HCT116 (cell line): ENCODE data around the gene RASGRF2. TPM values are rescaled to one million over a fixed set of nuclear protein-coding genes. Genes with fewer than 3 reads are reported as not detected.

Experiments used
- ATAC-seq: fragments of 200-7000 bp; cut with Tn5 transposase; 2 replicates; pipeline ENCODE4 v1.9.1; 2020; ENCODE audit warnings: mild to moderate bottlenecking, moderate library complexity
- BruUV-seq: library from RNA; stranded (reverse); fragments of 400-500 nt; replicated peaks from 2 replicates; lab custom pipeline; 2021; lab: Mats Ljungman, UMichigan
- CTCF ChIA-PET: fragments of 300-600 bp; sonication (Branson Sonifier 250); formaldehyde crosslinking; loops from one replicate; lab custom pipeline; 2021; ENCODE audit warnings: antibody characterized with exemption; lab: Charles Lee
- POLR2A ChIA-PET: fragments of 300-600, 350-600 bp; sonication (Branson Sonifier 250); formaldehyde crosslinking; loops from one replicate; lab custom pipeline; 2021; ENCODE audit warnings: antibody characterized with exemption; lab: Charles Lee
- RAD21 ChIA-PET, 2 experiments: fragments of 300-600 bp; sonication (Branson Sonifier 250); formaldehyde crosslinking; loops; one replicate each; lab custom pipeline; 2023; ENCODE audit warnings: low total read pairs in 2 of 2; ENCODE audit not compliant: uncharacterized antibody in 2 of 2, unreplicated experiment in 2 of 2, low non-redundant PET in 1 of 2; lab: Charles Lee
- DNase-seq: peaks from one replicate; pipeline ENCODE4 v3.0.0-alpha.2; 2010; ENCODE audit warnings: low read depth, low spot score
- H2AFZ ChIP-seq: fragments of 200-600 bp; shearing (Covaris generic), sonication (generic); 2 replicates; pipeline ENCODE4 v1.6.1; 2017; ENCODE audit warnings: low read depth, mixed run types, mixed read lengths, antibody characterized with exemption, low read length; ENCODE audit not compliant: poor library complexity, severe bottlenecking
- H3K27ac ChIP-seq: 2 replicates; pipeline ENCODE4 v1.5.1; 2012; ENCODE audit warnings: low read depth, low read length
- H3K27me3 ChIP-seq: fragments of 200-600 bp; sonication (generic); 2 replicates; pipeline ENCODE4 v1.6.1; 2016; ENCODE audit warnings: mixed run types, low read length, mixed read lengths; ENCODE audit not compliant: insufficient read depth
- H3K36me3 ChIP-seq, 2 experiments: fragments of 200-500 bp in 1 of 2; fragments of 200-600 bp in 1 of 2; sonication (Bioruptor generic) in 1 of 2; sonication (generic) in 1 of 2; 2 replicates each; pipeline versions ENCODE4 v1.5.1 to v1.6.1; 2014 to 2016; ENCODE audit warnings: low read length in 2 of 2, inconsistent platforms in 1 of 2, mixed read lengths in 1 of 2, mixed run types in 1 of 2; ENCODE audit not compliant: insufficient read depth in 2 of 2, control insufficient read depth in 1 of 2
- H3K4me1 ChIP-seq, 2 experiments: fragments of 200-600 bp in 1 of 2; sonication (generic) in 1 of 2; 2 replicates each; pipeline versions ENCODE4 v1.5.1 to v1.6.1; 2012 to 2017; ENCODE audit warnings: low read length in 2 of 2, inconsistent platforms in 1 of 2, mild to moderate bottlenecking in 1 of 2, mixed read lengths in 1 of 2, mixed run types in 1 of 2, moderate library complexity in 1 of 2; ENCODE audit not compliant: insufficient read depth in 2 of 2, control insufficient read depth in 1 of 2
- H3K4me2 ChIP-seq: fragments of 200-600 bp; sonication (generic); 2 replicates; pipeline ENCODE4 v1.6.1; 2017; ENCODE audit warnings: mixed run types, low read length, mixed read lengths
- H3K4me3 ChIP-seq, 2 experiments: fragments of 200-600 bp in 1 of 2; sonication (generic) in 1 of 2; replicated peaks in 1 of 2; 2 replicates each; pipeline ENCODE4 v1.5.1; 2011 to 2016; ENCODE audit warnings: low read length in 2 of 2, control low read depth in 1 of 2, low read depth in 1 of 2, mild to moderate bottlenecking in 1 of 2, mixed read lengths in 1 of 2, mixed run types in 1 of 2
- H3K79me2 ChIP-seq: fragments of 200-600 bp; sonication (generic); 2 replicates; pipeline ENCODE4 v1.6.1; 2017; ENCODE audit warnings: mild to moderate bottlenecking, mixed run types, low read length, moderate library complexity, mixed read lengths; ENCODE audit not compliant: insufficient read depth
- H3K9ac ChIP-seq: fragments of 200-600 bp; sonication (generic); 2 replicates; pipeline ENCODE4 v1.6.1; 2016; ENCODE audit warnings: low read length, mixed read lengths
- H3K9me2 ChIP-seq: fragments of 200-600 bp; sonication (generic), shearing (Covaris generic); 2 replicates; pipeline ENCODE4 v1.6.1; 2017; ENCODE audit warnings: mixed run types, mild to moderate bottlenecking, moderate library complexity; ENCODE audit not compliant: insufficient read depth
- H3K9me3 ChIP-seq, 2 experiments: fragments of 200-500 bp in 1 of 2; fragments of 200-600 bp in 1 of 2; sonication (Bioruptor generic) in 1 of 2; sonication (generic) in 1 of 2; 2 replicates each; pipeline ENCODE4 v1.6.1; 2014 to 2017; ENCODE audit warnings: low read length in 2 of 2, mixed read lengths in 2 of 2, inconsistent platforms in 1 of 2, low read depth in 1 of 2, mild to moderate bottlenecking in 1 of 2, mixed run types in 1 of 2, moderate library complexity in 1 of 2; ENCODE audit not compliant: control insufficient read depth in 1 of 2, insufficient read depth in 1 of 2
- H4K20me1 ChIP-seq: fragments of 200-600 bp; sonication (generic), shearing (Covaris generic); 2 replicates; pipeline ENCODE4 v1.6.1; 2017; ENCODE audit warnings: mixed run types, mild to moderate bottlenecking, moderate library complexity; ENCODE audit not compliant: insufficient read depth
- CBX3 ChIP-seq: IDR thresholded peaks from 2 replicates; pipeline ENCODE4 v1.6.1; 2012; ENCODE audit warnings: low read depth
- EGR1 ChIP-seq: IDR thresholded peaks from 2 replicates; pipeline ENCODE4 v1.6.1; 2012; ENCODE audit warnings: low read depth
- EZH2phosphoT487 ChIP-seq: fragments of 200-600 bp; IDR thresholded peaks from 2 replicates; pipeline ENCODE4 v1.6.1; 2018; ENCODE audit warnings: antibody characterized with exemption, borderline replicate concordance
- FOSL1 ChIP-seq: IDR thresholded peaks from 2 replicates; pipeline ENCODE4 v1.6.1; 2012; ENCODE audit warnings: low read depth
- MAX ChIP-seq: IDR thresholded peaks from 2 replicates; pipeline ENCODE4 v1.6.1; 2012
- POLR2A ChIP-seq: IDR thresholded peaks from 2 replicates; pipeline ENCODE4 v1.7.0; 2011; ENCODE audit warnings: borderline replicate concordance; ENCODE audit not compliant: insufficient read depth, insufficient read length; ENCODE audit errors: extremely low read depth
- REST ChIP-seq: IDR thresholded peaks from 2 replicates; pipeline ENCODE4 v1.6.1; 2012; ENCODE audit warnings: low read depth
- TCF7L2 ChIP-seq: IDR thresholded peaks from 2 replicates; pipeline ENCODE4 v1.7.0; 2011; ENCODE audit warnings: borderline replicate concordance, inconsistent platforms; ENCODE audit not compliant: insufficient read depth, insufficient read length; ENCODE audit errors: extremely low read depth
- ZNF274 ChIP-seq: fragments of 200-500 bp; sonication (Bioruptor generic); IDR thresholded peaks from 2 replicates; pipeline ENCODE4 v1.6.1; 2014; ENCODE audit warnings: mild to moderate bottlenecking, low read depth, low read length, inconsistent platforms
- intact Hi-C: fragments of 100-400 bp; cut with micrococcal nuclease; formaldehyde crosslinking; loops from 2 replicates; pipeline ENCODE4 v1.10.0; 2022
- total RNA-seq: library from RNA; stranded (reverse); gene quantifications from one replicate; pipeline ENCODE4 v1.2.1, GENCODE V29; 2021; ENCODE audit not compliant: unreplicated experiment

RASGRF2 gene
- total RNA-seq, 1 experiment from 2014 or later, result 0.05 TPM

GRCh38 chr5:81086881-81087281, 126.7 kb downstream of the RASGRF2 start:
- no peak overlapping the region for H3K4me2 ChIP-seq
- no peaks in the 10 kb centered on the region for H3K9me3 ChIP-seq
- intact Hi-C loops, result no loop called here
- no peaks in the 10 kb centered on the region for H3K9me2 ChIP-seq
- H3K9ac ChIP-seq, result no peak overlapping the region
- RAD21 ChIA-PET, result no interaction called here
- POLR2A ChIA-PET, result no interaction called here
- H3K4me3 ChIP-seq, result no peak overlapping the region
- no peaks in the 10 kb centered on the region for H3K79me2 ChIP-seq
- H3K4me1 ChIP-seq, result no peaks in the 10 kb centered on the region
- H3K27ac ChIP-seq, result no peak overlapping the region
- H3K27me3 ChIP-seq, result no peaks in the 10 kb centered on the region
- no peak for ATAC-seq
- H4K20me1 ChIP-seq, result no peaks in the 10 kb centered on the region
- no peaks in the 10 kb centered on the region for H3K36me3 ChIP-seq
- CTCF ChIA-PET, result no interaction called here
- TF ChIP-seq ZNF274 (no peak), CBX3 (no peak), TCF7L2 (no peak), MAX (no peak), EGR1 (no peak), FOSL1 (no peak), EZH2phosphoT487 (no peak), REST (no peak), POLR2A (no peak)
- no peak overlapping the region for H2AFZ ChIP-seq
- no peak for DNase-seq
- no TSS peak for BruUV-seq
